Activated CD8-positive, alpha-beta memory T cell treated with anti-CD3 and anti-CD28 coated beads for 48 hours (primary cell): ENCODE measurements around the gene CHI3L1.
"Not testable (repeated sequence)": the region's sequence is repeated elsewhere in the genome, so short reads cannot be mapped to it uniquely, and the experiment has no call there.

ENCODE experiments used
- DNase-seq, 3 experiments: peaks; one replicate each; pipeline ENCODE4 v3.0.0-alpha.2; 2020; ENCODE audit warnings: low read depth in 2 of 3, low spot score in 2 of 3

CHI3L1 gene

DNA sequence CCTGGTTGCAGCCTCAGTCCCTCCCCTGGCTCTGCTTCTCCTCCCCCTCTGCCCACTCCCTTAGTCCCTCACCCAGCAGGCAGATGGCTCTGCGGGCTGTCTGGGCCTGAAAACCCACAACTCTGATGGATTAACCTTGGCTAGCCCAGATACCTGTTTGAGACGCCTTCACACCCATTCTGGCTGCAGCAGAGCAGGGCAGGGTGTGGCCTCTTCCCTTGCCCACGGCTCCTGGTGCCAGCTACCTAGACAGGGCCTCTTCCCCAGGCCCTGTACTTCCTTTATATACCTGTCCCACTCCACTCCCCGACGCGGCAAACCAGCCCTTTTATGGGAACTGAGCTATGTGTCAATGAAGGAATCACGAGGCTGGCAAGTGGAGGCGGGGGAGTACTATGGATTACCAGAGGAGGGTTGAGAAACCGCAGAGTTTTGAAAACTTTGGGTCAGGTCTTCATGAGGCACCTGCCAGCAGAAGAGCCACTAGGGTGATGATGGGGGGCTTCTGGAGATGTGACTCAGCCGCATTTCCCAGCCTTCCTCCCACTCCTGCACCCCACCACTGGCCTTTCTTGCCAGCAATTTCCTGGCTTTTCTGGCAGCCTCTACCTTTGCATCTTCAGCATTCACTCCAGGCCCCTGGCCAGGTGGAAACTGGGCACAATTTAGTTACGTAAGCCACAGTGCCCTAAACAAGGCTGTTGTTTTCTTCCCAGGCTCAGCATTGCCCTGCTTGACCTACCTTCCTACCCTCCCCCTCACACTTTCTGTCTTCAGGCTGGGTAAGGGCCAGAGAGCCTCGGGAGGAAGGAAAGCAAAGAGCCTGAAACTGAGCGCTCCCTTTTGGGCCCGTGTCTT is at the start of gene CHI3L1:
Gene CHI3L1 (minus strand): TSS at position 259 of the 858 bp plus-strand sequence. CDS start 81 bp downstream, at position 178.
- DNase-seq, result no peak

DNA sequence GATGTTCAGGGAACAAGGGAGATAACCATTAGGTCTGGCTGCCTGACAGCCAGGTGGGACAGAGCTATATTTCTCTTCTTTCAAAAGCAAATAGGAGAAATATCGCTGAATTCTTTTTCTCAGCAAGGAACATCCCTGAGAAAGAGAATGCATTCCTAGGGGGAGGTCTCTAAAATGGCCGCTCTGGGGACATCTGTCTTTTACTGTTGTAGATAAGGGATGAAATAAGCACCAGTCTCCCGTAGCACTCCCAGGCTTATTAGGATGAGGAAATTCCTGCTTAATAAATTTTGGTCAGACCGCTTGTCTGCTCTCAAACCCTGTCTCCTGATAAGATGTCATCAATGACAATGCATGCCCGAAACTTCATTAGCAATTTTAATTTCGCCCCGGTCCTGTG is 48.4 kb upstream of the CHI3L1 start:
- DNase-seq, result not testable (repeated sequence)

DNA sequence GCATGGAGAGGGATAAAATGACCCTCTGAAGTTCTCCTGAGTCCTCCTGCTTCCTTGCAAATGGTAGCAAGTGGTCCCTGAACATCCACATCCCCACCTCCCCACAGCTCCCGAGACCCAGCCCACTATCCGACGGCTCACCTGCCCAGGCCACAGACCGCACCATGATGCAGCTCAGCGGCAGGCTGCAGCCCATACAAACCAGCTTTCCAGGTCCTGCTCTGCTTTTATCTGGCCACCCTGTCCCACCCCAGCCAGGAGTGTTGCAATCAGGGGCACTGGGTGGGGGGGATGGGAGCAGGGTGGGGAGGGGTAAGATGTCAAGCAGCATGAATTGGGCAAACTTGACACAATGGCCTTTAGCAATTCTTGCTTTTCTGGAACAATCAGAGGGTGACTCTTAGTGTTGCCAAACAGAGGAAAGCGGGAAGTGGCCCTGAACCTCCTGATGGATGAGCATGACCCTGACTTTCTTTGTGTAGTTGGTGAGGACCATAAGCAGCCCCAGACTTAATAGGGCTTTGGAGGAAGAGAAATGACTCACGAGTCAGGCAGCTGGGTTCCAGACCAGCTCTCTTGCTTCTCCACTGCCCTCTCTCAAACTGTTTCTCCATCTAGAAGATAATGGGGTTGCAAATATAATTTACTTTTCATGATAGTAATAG is 43.1 kb upstream of the CHI3L1 start, which contains the start of gene CHIT1:
Gene CHIT1 (minus strand): TSS at position 203 of the 665 bp plus-strand sequence. CDS start 37 bp downstream, at position 166.
- no peak for DNase-seq

DNA sequence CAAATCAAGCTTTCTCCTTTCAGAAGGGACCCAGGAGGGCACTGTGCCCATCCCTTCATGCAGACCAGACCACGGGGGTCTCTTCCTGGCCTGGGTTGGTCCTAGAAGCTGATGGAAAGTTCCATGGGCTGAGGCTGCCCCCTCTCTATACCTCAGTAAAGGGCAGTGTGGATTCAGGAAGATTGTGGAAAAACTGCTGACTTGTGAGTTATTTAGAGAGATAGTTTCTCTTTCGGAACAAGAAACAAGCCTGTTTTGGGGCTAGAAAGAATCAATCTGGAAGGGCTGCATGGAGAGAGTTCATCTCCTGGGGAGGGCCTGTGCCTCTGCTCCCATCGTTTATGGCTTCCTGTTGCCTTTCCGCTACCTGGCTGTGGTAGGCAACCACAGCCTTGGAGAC is 42.2 kb upstream of the CHI3L1 start:
- no peak for DNase-seq

DNA sequence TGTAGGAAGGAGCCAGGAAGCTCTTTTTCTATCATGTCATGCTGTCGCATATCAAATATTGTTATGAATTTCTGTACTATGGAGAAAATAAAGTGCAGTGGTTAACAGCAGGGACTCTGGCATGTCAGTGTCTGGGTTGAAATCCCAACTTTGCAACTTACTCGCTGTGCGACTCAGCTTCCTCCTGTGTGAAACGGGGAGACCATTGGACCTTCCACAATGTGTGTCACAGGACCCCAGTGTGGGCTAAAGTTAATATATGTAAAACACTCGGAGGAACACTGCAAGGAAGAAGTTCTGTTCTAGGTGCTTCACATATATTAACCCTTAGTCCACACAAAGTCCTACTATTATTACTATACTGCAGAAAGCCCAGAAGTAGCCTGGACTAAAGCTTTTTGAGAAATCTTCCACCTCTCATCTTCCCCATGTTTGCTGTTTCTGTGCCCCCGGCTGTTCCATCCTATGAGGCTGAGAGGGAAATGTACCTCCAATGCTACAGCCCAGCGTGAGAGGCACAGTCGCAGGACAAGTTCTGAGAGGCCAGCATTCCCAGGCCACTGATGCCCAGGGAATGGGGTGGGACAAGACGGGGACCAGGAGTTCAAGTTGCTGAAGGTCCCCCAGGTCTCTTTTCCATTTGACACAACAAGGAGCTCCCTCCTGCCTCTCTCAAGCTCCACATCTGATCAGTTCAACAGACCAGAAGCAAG is 41.0 kb upstream of the CHI3L1 start:
- DNase-seq, result no peak

DNA sequence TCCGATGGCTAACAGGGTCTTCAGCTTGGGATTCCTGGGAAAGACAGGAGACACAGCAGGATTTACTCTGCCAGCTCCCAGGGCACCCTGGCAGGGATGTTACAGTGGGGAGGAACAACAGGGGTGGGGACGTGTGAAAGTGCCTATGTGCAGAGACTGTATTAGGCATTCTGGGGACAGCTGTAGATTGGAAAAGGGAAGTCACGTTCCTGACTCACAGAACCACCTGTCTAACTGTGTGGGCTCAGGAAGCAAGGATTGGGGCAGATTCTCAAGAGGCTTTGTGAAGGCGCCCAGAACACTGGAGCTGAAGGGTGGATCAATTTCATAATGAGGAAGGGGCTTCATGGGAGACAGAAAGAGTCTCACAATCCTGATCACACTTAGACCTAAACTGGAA is 38.6 kb upstream of the CHI3L1 start:
- DNase-seq, result no peak

DNA sequence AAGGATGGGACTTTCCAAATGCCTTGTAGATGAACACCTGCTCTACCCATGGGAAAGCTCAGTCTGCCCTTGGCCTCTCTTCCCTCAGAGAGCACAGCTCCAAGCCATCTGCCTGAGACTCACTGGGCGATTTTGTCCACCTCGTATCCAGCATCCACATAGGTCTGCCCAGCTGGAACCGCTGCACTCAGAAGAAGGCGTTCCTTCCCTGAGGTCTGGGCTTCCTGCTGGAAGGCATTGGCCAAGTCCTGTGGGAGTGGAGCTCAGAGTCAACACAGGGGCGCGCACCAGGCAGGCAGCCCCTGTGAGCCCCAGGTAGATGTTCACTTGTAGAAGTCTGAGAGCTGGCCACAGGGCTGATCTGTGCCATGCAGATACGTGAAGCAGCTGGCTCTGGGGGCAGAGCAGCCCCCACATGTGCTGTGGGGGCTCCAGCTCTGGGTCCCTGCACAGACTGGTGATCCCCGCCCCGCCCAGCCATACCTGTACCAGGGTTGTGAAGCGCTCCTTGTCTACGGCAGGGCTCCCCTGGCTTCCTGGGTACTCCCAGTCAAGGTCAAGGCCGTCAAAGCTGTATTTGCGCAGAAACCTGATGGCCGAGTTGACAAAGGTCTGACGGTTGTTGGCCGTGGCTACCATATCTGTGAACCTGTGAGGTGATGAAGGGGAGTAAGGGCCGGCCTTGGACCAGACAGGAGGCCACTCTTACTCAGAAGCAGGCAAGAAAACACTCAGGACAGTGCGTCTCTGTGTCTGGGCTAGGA is 36.7 kb upstream of the CHI3L1 start:
- no peak for DNase-seq

DNA sequence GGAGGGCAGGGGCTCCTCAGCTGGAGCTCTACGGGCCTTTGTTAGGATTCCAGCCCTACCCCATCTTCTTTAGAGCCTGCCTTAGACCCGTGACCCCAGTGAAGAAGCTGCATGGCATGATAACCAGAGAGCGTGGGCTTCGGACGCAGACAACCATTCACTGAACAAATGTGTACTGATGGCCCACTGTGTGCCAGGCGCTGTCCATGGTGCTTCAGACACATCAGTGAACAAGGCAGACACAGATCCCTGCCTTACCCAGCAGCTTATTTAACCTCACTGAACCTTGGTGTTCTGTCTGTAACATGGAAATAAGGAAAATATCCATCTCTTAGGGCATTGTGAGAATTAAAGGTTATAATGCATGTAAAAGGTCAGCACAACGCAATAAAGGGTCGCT is 33.4 kb upstream of the CHI3L1 start:
- DNase-seq, result no peak

DNA sequence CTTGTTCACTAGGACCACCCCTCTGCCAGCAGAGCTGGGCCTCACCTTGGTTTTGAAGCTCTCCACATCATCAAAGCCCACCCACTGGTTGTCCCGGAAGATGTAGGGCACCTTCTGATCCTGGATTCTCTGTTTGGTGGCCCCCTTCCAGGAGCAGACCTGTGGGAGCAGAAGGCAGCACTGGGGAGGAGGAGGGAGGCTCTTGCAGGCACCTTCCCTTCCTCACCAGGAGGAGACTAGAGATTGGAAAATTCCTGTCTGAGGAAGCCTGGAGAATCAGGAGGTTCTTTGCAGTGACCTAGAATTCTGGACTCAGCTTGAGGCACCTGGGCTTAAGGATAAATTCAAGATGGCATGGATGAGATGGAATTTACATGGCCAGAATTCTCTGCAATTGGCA is 32.7 kb upstream of the CHI3L1 start:
- no peak for DNase-seq

DNA sequence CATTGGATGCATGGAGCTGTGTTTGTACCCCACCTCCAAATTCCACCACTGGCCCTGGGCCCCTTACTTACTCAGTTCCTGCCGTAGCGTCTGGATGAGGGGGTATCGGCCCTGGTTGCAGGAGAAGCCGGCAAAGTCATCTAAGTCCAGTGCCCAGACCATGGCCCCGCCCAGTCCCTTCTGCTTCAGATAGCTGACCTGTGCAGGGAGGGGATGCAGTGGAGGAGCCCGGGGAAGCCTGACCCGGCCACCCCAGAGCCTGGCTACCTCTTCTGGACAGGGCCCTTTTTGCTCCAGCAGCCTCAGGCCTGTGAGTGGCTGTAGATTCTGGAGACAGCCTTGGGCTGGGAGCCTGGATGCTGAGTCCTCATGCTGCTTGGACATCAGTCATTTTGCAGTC is 31.2 kb upstream of the CHI3L1 start:
- DNase-seq, result no peak

DNA sequence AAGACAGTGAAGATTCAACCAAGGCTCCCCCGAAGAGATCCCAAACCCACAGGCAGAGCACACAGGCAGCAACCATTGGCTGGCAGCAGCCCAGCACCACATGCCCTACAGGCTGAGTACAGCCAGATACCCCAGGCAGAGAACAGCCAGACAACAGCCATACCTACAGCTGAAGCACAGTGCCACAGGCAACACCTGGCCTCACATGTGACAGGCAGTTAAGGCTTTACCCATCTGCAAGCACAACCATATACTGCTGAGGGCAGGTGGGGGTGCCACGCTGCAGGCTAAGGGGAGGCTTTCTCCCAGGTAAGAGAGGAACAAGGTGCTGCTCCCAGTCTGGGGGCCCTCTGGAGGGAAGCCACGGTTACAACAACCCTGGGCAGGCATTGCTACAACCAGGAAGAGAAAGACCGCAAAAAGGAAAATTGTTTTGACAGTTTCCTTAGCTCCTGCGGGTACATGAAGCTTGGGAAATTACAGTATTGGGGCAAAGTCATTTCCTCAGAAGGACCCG is 30.7 kb upstream of the CHI3L1 start:
- DNase-seq, result no peak

DNA sequence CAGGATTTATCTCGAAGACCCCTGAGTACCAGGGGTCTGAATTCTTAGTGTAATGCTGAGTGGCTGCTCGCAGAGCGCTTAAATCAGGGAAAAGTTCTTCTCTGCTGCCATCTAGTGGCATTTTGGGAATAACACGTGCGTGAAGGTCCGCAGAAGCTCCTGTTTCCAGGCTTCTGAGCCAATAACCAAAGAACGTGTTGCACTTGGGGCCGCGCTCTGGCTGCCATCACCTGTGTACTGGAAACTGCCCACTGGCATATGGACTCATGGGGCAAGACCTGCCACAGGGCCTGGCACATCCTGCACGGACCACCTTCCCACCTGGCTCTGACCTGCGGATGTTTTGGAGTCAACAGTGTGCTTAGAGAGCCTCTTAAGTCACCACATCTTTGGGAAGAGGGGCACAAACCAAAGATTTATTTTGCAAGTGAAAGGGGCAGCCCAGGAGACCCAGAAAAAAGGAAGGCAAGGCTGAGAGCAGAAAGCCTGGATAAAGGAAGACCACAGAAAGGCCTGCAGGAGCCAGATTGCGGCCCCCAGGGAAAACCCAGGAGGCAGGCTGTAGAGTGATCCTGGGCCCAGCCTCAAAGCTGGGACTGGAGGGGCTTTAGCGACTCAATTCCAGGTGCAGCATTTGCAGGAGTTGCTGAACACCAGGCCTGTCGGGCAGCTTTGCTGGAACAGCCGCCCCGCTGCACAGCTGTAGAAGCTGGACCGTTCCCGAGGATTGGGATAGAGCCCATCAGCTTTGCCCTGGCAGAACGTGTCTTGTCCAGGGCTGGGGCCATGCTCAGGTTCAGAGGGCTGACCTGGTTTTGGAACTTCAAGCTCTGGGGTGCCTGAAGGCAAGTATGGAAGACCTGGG is 30.0 kb upstream of the CHI3L1 start:
- DNase-seq, result peak in 2 of 3 experiments; percentile 16 to 31

DNA sequence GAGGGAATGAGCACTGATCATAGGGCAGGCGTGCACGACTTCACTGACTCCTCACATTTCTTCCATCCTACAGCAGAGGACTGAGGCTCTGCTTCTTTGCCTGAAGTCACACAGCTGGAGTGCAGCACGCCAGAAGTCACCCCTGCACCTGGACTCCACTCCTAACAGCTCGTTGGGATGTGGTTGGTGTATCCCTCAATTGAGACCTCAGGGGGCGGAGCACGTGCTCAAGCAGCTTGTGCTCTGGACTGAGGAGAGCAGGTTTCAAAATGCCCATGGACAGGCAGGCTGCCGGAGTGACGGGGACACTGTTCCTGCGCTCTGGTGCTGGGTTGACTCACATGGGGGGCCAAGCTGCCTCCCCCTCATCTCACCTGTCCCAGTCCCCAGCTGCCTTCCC is 29.1 kb upstream of the CHI3L1 start:
- no peak for DNase-seq

DNA sequence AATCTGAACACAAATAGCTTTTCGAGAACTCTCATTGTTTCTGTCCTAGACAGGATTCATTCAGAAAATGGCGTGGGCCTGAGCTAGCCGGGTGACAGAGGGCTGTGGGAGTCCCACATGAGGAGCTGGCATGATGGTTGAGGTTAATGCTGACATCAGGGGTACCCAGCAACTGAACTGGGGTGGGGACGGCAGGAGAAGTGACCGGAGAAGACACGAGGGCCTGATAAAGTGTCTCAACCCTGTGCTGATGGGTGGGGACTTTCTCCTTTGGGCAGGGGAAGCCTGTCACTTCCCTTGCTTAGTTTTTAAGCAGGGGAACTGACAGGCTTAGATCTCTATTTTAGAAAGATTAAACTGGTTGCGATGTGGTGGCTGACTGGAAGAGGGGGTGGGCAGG is 28.4 kb upstream of the CHI3L1 start:
- no peak for DNase-seq

DNA sequence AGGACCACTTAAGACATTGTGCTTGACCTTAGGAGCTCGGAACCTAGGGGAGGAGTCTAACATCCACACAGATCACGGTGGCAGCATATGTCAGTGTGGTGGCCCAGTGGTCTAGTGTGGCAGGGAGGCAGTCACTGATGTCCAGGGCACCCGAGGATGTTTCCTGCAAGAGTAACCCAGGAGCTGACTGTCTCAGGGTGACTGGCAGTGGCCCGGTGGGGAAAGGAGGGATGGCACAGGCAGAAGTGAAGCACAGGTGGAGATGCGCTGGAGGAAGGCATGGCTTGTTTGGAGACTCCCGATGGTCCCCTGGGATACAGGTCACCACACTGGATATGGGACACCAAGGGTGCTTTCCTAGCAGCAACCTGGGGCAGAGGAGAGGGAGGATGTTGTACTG is 26.6 kb upstream of the CHI3L1 start:
- no peak for DNase-seq

DNA sequence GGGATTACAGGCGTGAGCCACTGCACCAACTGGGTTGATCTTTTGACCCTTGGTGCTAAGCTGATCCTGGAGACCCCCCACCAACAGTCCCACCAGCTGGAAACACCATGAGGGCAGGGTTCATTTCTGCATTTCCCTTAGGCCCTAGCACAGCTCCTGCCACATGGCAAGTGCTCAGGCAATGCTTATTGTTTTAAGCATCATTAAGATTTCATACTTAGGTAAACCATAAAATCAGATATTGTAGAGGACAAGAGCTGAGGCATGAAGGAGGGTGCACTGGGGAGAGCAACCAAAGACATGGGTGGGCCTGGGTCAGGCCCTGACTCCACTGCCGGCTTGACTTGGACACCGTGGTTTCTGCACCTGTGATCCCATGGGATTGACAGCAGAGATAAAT is 25.3 kb upstream of the CHI3L1 start:
- no peak for DNase-seq

DNA sequence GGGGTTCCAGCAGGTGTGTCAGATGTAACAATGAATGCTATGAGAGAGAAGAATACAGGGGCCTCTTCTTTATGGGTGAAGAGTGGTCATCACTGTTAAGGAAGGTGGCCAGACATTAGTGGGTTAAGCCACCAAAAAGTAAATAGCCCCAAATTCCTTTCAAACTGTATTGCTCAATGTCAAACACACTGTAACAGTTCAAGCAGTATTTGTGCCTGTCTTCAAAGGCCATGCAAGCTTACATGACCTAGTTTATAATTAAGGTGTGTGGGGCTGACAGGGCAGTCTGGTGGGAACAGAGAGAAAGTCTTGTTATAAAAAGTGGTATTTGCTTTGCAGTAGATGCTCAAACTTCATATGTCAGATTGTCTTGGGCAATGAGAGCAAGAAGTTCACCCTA is 24.5 kb upstream of the CHI3L1 start:
- DNase-seq, result no peak

DNA sequence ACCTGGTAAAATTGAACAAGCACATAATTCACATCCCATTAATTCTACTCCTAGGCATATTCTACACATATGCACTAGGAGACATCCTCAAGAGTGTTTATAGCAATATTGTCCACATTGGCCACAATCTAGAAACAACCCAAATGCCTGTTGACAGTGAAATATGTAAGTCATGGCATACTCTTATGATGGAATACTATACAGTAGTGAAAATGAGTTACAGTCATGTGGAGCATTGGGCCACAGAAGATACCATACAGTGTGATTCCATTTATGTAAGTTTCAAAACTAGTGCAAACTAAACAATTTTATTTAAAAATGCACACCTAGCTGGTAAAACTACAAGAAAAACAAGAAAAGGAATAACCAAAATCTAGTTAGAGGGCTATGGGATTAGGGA is 23.8 kb upstream of the CHI3L1 start:
- DNase-seq, result no peak

DNA sequence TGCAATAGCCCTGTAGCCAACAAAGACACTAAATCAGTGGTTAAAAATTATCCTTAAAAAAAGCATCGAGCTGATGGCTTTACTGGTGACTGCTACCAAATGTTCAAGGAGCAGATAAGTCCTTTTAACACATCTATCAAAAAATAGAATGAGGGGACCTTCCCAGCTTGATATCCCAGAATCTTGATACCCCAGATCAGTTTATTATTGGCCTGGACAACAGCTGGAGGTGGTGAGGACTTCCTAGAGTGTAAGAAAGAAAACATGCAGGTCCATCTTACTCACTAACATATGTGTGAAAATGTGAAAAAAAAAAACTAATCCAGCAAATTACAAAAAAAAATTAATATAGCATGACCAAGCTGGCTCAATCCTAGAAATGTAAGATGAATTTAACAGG is 21.7 kb upstream of the CHI3L1 start:
- no peak for DNase-seq

DNA sequence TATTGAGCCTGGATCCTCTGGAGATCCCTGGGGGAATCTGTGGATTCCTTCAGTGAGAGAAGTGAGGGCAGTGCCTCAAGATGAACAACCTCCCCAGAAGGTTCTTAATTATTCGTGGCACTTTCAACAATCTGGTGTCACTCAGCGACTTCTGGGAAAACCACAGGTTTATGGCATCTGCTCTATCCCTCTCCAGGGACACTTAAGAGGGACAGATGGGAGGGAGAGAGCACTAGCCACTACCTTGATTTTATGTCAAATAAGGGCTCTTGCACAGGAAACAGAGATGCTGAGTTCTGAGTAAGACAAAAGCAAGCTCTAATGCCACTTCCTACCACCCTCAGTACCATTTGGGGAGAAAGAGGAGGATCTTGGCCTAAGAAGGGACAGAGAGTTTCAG is 21.2 kb upstream of the CHI3L1 start:
- no peak for DNase-seq
